HAP-1 (cell line): Measurements from ENCODE around the gene DPP8.
A peak's percentile ranks its signal among the peaks of the same experiment; 100 is the strongest.

Experiments
- DNase-seq, 2 experiments: peaks; one replicate each; pipeline ENCODE4 v3.0.0-alpha.2; 2016 to 2020; ENCODE audit warnings: low spot score in 2 of 2
- H3K27me3 ChIP-seq: fragments of 250-450 bp; sonication (Bioruptor Pico); 2 replicates; pipeline ENCODE4 v1.5.1; 2020; ENCODE audit warnings: low read depth, mild to moderate bottlenecking, moderate library complexity
- H3K36me3 ChIP-seq: fragments of 250-450 bp; sonication (Bioruptor Pico); replicated peaks from 2 replicates; pipeline ENCODE4 v1.5.1; 2020; ENCODE audit warnings: mild to moderate bottlenecking
- H3K4me1 ChIP-seq: fragments of 250-450 bp; sonication (Bioruptor Pico); 2 replicates; pipeline ENCODE4 v1.5.1; 2020; ENCODE audit warnings: mild to moderate bottlenecking
- H3K4me3 ChIP-seq: fragments of 250-450 bp; sonication (Bioruptor Pico); 2 replicates; pipeline ENCODE4 v1.5.1; 2020; ENCODE audit warnings: mild to moderate bottlenecking, moderate library complexity
- H3K9me3 ChIP-seq: fragments of 250-450 bp; sonication (Bioruptor Pico); 2 replicates; pipeline ENCODE4 v1.5.1; 2020; ENCODE audit warnings: mild to moderate bottlenecking, moderate library complexity
- in situ Hi-C: fragments of 300-500 bp; cut with MboI; formaldehyde crosslinking; loops from 3 replicates; pipeline ENCODE4 v1.14.3; 2020; ENCODE audit warnings: low sequenced_read_pairs, inconsistent platforms, mixed read lengths

Gene DPP8

DNA sequence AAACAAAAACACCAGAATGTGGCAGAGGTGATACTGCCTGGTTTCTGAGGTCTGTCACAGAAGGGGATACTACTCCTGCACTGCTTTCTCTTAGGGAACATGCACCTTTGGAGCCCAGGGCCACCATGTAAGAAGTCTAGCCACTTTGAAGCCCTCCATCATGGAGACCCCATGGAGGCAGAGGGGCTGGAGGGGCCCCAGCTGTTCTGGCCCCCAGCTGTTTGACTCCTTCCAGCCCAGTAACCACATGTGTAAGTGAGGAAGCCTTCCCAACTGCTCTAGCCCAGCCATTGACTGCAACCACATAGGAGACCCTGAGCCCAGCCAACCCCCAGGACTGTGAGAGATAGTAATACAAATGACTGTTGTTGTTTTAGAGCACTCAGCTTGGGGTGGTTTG lies 85.8 kb downstream of the DPP8 start:
- Histone ChIP-seq H3K4me3 (no peak overlapping the region), H3K4me1 (no peaks in the 10 kb centered on the region), H3K9me3 (no peaks in the 10 kb centered on the region), H3K27me3 (peaks cover 4% of the 10 kb centered on the region; the same call in 1 of the 2 replicates), H3K36me3 (no peaks in the 10 kb centered on the region)
- peak in 1 of 2 experiments; percentile 5 for DNase-seq
- in situ Hi-C loops, result no loop called here

DNA sequence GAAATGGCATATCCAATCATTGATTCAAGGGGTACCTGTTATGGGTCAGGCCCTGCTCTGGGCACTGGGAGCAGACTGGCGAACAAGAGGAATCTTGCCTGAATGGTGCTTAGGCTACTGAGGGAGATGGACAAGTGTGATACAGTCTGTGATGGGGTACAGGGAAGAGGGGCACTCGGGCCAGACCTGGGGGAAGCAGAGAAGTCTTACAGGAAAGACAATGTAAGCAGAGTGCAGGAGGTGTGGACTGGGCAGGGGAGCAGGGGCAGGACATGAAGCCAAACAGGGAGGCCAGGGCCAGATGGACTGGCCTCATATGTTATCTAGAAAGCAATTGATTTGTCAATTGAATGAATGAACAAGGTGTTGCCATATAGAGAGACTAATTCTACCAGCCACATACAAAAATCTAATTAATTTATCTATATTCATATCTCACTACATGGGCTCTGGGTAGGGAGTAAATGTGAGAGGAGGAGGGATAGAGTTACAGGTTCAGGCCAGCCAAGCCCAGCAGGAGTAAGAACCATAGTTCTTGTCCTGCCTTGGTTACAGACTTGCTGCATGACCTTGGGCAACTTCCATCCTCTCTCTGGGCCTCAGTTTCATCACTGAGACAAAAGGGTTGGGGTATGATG lies 91.2 kb downstream of the DPP8 start:
- Histone ChIP-seq H3K36me3 (no peaks in the 10 kb centered on the region), H3K4me3 (no peak overlapping the region), H3K9me3 (no peaks in the 10 kb centered on the region), H3K27me3 (no peaks in the 10 kb centered on the region), H3K4me1 (peaks cover 13% of the 10 kb centered on the region)
- in situ Hi-C loops, result no loop called here
- DNase-seq, result peak in 1 of 2 experiments; percentile 8

DNA sequence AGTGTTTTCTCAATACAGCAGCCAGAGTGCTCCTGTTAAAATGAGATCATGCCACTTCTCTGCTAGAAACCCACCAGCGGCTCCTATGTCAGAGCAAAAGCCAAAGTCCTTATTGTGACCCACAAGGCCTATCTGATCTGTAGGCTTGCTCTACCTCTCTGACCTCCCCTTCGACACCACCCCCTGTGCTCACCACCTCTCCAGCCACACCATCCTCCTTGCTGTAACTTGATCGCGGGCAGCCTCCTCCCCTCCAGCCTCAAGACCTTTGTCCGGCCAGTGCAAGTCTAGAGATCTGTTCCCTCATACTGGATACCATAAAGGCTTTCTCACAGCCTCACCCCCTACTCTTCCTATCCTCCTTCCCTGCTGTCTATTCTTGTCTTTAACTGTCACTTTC lies 92.8 kb downstream of the DPP8 start:
- no peak for DNase-seq
- no peaks in the 10 kb centered on the region for H3K9me3 ChIP-seq
- no peaks in the 10 kb centered on the region for H3K36me3 ChIP-seq
- H3K4me1 ChIP-seq, result peaks cover 24% of the 10 kb centered on the region
- H3K4me3 ChIP-seq, result no peak overlapping the region
- H3K27me3 ChIP-seq, result no peaks in the 10 kb centered on the region
- in situ Hi-C loops, result no loop called here

DNA sequence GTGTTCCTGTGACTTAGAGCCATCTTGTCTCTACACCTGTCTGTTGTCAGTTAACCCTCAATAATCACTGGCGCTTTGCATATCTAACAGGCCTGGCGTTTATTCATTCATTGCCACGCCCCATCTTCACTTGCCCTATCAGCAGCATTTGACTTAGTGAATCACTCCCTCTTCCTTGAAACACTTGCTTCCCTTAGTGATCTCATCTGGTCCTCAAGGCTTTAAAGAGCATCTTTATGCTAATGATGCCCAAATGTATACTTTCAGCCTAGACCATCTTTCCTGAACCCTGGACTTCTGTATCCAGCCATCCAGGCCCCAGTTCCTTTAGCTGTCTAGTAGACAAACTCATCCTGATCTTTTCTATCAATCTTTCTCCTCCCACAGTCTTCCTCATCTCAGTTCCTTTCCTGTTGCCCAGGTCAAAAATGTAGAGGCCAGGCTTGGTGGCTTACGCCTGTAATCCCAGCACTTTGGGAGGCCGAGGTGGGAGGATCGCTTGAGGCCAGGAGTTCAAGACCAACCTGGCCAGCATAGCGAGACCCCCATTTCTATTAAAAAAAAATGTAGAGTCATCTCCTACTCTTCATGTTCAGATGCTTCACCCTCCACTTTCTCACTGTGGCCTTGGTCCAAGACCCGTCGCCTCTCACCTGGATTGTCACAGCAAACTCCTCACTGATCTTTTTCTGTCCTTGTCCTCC lies 93.4 kb downstream of the DPP8 start:
- DNase-seq, result no peak
- in situ Hi-C loops, result no loop called here
- H3K9me3 ChIP-seq, result no peaks in the 10 kb centered on the region
- H3K4me1 ChIP-seq, result peaks cover 24% of the 10 kb centered on the region
- H3K27me3 ChIP-seq, result no peaks in the 10 kb centered on the region
- no peaks in the 10 kb centered on the region for H3K36me3 ChIP-seq
- H3K4me3 ChIP-seq, result no peak overlapping the region

DNA sequence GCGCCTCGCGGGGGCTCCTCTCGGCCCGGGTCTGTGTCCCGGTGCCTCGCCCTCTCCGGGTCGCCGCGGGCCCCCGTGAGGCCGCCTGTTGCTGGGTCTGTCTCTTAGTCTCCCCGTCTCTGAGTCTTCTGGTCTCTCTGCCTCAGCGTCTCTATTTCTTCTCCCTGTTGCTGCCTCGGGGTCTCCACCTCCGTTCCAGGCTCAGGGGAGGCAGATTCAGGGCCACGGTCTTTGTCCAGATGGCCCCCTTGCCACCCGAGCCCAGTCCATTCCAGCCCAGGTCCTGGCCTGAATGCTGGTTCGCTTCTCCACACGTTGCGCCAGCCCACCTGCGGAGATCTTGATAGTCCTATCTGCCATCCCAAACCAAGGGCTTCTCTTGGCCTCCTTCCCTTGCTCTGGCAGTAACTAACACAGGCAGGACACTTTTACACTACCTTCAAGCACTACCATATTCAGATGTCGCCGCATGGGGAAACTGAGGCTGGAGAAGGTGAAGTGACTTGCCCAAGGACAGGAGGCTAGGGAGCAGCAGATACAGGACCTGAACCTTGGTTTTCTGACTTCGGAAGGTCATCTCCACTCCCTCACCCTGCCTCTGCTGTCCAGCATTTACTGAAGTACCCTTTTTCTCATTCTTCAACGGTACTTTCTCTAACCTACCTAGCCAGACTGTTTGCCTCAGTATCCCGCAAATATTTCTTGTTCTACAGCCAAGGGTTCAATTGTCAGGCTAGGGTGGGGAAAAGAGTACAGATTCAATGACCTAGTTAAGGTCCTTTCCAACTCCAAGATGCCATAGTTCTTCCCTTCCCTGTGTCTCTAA lies 94.1 kb downstream of the DPP8 start:
- in situ Hi-C loops, result no loop called here
- no peaks in the 10 kb centered on the region for H3K27me3 ChIP-seq
- no peaks in the 10 kb centered on the region for H3K36me3 ChIP-seq
- peak overlapping the region; percentile 18 for H3K4me3 ChIP-seq
- no peak for DNase-seq
- H3K4me1 ChIP-seq, result peaks cover 24% of the 10 kb centered on the region
- H3K9me3 ChIP-seq, result no peaks in the 10 kb centered on the region

DNA sequence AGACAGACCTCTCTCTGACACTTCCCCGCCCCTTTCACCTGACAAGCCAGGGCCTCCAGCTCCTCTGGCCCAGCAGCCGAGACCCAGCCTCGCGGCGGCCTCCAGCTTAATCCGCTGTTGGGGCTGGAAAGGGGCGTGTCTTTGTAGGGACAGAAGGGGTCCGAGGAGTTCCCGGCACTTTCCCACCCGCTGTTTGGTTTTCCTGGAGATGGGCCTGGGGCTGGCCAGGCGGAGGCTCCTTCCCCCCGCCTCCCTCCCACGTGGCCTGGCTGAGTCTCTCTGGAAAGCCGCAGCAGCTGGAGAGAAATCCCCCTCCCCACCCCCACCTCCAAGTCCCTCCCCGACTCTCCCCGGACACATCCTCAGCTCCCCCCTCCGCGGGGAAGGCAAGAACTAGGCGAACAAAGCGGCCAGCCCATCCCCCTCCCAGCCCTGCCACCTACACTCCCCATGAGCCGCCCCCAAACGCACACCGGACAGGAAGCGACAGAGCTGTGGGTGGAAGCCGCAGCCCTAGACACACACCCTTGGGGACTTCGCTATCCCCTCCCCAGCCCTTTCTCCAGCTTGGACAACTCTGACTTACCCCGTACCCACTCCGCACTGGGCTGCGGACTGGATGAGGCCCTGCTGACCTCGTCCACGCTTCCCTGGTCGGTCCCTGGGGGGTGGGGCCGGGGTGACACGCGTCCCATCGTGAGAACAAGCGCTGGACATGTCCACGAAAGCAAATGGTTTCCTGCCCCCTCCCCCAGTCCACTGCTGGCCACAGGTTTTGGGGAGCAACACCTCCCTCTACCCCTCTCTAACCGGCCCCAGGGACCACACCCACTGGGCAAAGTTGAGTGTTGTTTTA lies 95.9 kb downstream of the DPP8 start:
- Histone ChIP-seq H3K4me3 (peak overlapping the region; percentile 50), H3K9me3 (no peaks in the 10 kb centered on the region), H3K27me3 (no peaks in the 10 kb centered on the region), H3K36me3 (no peaks in the 10 kb centered on the region), H3K4me1 (peaks cover 34% of the 10 kb centered on the region)
- peak; percentile 98 to 99 for DNase-seq
- in situ Hi-C loops, result no loop called here

DNA sequence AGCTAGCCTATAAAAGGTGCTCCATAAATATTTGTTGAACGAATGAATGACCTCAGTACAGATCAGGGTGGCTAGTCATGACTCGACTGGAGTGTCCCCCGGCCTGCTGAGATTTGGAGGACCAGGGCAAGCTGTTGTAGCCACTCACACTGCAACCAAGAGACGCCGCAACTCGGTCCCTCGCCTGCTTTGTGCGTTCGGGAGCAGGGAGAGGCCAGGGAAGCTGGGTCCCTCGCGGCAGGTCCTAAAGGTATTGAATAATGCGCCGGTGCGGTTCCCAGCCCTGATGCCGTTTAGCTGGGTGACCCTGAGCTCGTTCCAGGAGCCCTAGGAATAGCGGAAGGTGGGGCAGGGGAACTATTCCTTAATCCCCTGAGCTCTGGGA lies 96.5 kb downstream of the DPP8 start:
- H3K9me3 ChIP-seq, result no peaks in the 10 kb centered on the region
- peak overlapping the region; percentile 50 for H3K4me3 ChIP-seq
- DNase-seq, result no peak
- H3K4me1 ChIP-seq, result peaks cover 38% of the 10 kb centered on the region
- H3K36me3 ChIP-seq, result no peaks in the 10 kb centered on the region
- no peaks in the 10 kb centered on the region for H3K27me3 ChIP-seq
- in situ Hi-C loops, result no loop called here

DNA sequence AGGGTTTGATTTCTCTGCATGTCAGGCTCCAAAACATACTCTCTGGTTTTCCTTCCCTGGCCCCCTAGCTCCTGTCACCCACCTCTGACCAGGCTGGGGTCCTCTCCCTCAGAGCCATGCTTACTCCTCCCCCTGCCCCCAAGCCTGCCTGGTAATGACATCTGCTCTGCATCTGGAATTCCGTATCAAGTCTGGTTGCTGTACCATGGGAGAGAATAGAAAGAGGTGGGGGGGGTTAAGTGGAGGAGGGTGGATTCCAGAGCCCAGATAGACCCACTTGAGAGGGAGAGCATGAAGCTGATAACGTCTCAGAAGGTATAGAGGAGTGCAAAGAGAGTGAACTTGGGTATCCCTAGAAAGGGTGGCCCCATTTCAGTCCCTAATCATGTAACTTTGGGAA lies 98.9 kb downstream of the DPP8 start:
- H3K4me3 ChIP-seq, result no peak overlapping the region
- in situ Hi-C loops, result no loop called here
- H3K36me3 ChIP-seq, result no peaks in the 10 kb centered on the region
- DNase-seq, result no peak
- peaks cover 45% of the 10 kb centered on the region for H3K4me1 ChIP-seq
- no peaks in the 10 kb centered on the region for H3K9me3 ChIP-seq
- H3K27me3 ChIP-seq, result no peaks in the 10 kb centered on the region

DNA sequence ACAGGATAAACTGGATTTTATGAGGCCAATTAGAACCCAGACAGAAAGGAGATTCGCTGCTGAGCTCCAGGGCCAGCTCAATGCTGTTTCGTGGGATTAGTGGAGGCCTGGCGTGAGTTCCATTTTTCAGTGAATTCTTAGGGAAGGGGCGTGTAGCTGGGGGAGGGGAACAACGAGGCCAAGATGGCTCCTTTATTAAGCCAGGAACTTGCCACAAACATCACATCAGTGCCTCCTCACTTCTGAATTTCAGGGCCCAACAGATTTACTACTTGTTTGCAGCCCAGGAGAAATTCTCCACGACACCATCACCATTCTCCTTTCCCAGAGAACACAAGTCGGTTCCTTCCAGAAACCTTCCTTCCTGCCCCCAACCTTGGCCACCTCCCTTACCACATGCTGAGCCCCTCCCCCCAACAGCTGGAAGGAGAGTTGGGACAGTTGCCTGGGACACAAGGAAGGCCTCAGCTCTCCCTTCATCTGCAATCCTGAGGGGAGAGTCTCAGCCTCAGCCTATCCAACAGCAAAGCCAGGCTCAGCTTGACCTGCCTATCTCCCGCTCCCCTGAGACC lies 100.6 kb downstream of the DPP8 start:
- Histone ChIP-seq H3K27me3 (no peaks in the 10 kb centered on the region), H3K9me3 (no peaks in the 10 kb centered on the region), H3K36me3 (no peaks in the 10 kb centered on the region), H3K4me1 (peaks cover 37% of the 10 kb centered on the region), H3K4me3 (no peak overlapping the region)
- in situ Hi-C loops, result no loop called here
- DNase-seq, result peak; percentile 92 to 93

DNA sequence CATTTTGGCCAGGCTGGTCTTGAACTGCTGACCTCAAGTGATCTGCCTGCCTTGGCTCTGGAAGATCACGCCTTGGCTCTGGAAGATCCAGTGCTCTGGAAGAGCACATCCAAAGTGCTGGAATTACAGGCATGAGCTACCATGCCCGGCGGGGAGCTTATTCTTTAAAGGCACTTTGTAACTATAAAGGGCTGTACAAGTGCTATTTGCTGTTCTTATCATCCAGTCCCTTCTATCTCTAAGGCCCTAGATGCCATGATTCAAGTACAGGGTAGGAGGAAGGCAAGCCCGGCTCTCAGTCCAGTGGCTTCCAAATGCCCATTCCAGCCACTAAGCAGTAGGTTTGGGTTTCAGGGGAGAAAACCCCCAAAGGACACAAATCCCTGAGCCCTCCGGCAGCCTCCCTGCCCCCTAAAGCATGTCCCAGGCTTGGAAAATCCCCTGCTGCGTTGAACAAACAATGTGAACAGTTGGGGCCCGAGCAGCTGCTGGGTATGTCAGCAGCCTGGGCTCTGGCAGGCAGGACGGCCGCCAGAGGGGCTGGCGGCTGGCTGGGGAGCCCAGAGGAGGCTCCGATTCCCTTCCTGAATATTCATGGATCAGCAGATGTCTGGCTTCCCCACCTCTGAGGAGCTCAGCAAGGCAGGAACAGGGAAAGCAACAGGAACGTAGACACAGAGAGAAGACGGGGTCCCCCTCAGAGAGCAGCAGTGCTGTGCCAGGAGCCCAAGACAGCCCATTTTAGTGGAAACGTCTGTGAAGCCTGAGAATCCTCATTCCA lies 102.5 kb downstream of the DPP8 start:
- no peaks in the 10 kb centered on the region for H3K9me3 ChIP-seq
- in situ Hi-C loops, result no loop called here
- no peaks in the 10 kb centered on the region for H3K27me3 ChIP-seq
- DNase-seq, result peak in 1 of 2 experiments; percentile 63
- no peak overlapping the region for H3K4me3 ChIP-seq
- H3K4me1 ChIP-seq, result peaks cover 23% of the 10 kb centered on the region
- H3K36me3 ChIP-seq, result no peaks in the 10 kb centered on the region

DNA sequence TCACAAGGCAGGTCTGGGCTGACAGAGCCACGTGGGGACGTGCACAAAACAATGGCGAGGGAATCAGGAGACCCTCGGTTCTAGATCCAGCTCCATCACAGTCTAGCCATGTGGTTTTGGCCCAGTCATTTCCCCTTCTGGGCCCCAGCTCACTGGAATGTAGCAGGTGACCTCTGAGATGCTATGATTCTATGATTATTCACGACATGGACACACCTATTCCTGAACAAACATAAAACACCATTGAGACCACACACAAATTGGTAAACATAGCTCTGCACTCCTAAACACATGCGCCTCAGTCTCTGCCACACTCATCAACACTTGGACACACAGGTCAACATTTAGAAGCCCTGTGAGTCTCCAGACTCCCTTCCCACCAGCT lies 103.7 kb downstream of the DPP8 start:
- no peaks in the 10 kb centered on the region for H3K27me3 ChIP-seq
- in situ Hi-C loops, result no loop called here
- peaks cover 23% of the 10 kb centered on the region for H3K4me1 ChIP-seq
- no peaks in the 10 kb centered on the region for H3K9me3 ChIP-seq
- DNase-seq, result no peak
- H3K4me3 ChIP-seq, result no peak overlapping the region
- no peaks in the 10 kb centered on the region for H3K36me3 ChIP-seq

DNA sequence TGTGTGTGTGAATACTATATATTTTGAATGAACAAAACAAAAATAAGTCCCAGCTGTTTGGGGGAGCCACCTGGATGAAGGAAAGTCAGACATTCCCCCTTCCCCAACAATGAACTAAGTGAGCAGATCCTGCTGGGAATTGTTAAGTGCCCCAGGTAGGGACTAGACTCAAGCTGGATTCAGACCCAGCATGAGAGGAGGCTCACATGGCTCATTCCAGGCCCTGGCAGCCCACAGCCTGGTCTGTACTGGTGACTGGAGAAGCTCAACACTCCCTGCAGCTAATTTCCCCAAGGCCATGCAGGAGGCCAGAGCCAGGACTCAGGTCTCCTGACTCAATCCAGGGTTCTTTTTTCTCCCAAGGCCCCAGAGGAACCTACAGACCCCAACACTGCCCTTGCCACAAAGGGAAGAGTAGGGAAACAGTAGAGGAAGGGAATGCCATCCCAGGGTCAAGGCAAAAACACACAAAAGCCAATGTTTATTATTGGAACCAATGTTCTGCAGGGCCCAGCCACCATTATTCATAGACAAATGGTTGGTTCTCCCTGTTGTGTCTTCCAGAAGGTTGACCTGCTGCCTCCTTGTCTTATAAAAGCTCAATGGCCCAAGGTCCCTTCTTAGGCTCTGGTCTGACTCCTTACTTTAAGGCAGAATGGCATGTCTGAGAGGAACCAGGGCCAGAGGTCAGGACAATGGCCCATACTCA lies 104.3 kb downstream of the DPP8 start:
- no peaks in the 10 kb centered on the region for H3K36me3 ChIP-seq
- no peaks in the 10 kb centered on the region for H3K27me3 ChIP-seq
- H3K4me1 ChIP-seq, result peaks cover 23% of the 10 kb centered on the region
- no peak overlapping the region for H3K4me3 ChIP-seq
- in situ Hi-C loops, result no loop called here
- no peaks in the 10 kb centered on the region for H3K9me3 ChIP-seq
- DNase-seq, result no peak
